Measurements from ENCODE around the gene ARHGAP27. TPM values are rescaled to one million over a fixed set of nuclear protein-coding genes. Genes with fewer than 3 reads are reported as not detected.
A peak's percentile ranks its signal among the peaks of the same experiment; 100 is the strongest.

The ARHGAP27 gene
- total RNA-seq, 2 experiments from 2014 or later, result 37.8 to 40.9 TPM

DNA sequence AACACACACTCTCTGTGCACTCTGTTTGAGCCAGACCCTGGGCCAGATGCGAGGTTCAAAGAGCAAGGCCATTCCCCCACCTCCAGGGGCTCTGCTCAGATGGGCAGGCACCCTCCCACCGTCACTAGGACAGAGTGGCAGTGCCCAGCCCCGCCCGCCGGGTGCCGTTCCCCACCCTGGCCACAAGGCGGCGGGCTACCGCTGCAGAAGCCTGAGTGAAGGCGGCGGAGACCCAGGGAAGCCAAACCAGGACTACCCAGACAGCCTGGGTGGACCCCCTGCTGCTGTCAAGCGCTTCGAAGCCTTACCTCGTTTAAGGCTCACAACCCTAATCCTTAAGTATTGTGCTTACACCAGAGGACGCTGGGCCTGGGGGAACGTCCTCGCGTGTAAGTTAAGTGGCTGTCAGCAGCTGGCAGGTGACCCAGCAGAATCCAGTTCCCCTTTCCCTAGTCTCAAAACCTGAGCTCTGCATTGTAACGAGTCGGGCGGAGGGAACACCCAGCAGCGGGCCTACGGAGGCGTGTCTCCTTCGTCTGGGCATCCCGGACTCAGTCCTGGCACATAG is 4.5 kb downstream of the ARHGAP27 start:
- TF ChIP-seq, protein P1, sequence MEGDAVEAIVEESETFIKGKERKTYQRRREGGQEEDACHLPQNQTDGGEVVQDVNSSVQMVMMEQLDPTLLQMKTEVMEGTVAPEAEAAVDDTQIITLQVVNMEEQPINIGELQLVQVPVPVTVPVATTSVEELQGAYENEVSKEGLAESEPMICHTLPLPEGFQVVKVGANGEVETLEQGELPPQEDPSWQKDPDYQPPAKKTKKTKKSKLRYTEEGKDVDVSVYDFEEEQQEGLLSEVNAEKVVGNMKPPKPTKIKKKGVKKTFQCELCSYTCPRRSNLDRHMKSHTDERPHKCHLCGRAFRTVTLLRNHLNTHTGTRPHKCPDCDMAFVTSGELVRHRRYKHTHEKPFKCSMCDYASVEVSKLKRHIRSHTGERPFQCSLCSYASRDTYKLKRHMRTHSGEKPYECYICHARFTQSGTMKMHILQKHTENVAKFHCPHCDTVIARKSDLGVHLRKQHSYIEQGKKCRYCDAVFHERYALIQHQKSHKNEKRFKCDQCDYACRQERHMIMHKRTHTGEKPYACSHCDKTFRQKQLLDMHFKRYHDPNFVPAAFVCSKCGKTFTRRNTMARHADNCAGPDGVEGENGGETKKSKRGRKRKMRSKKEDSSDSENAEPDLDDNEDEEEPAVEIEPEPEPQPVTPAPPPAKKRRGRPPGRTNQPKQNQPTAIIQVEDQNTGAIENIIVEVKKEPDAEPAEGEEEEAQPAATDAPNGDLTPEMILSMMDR (IDR thresholded peaks at IDR 0.05), result peak; percentile 99
- peaks cover 6% of the 10 kb centered on the region for H3K27me3 Mint-ChIP-seq
- H3K36me3 Mint-ChIP-seq (ENCODE audit: low read depth), result no peaks in the 10 kb centered on the region
- DNase-seq (peak; percentile 86), ATAC-seq (peak; percentile 73)
- no peak overlapping the region for H3K27ac Mint-ChIP-seq
- peak overlapping the region; percentile 26 for H3K4me3 Mint-ChIP-seq
- H3K4me1 Mint-ChIP-seq (ENCODE audit: low read depth), result peaks cover 14% of the 10 kb centered on the region
- ChIA-PET POLR2A (interaction anchor here (0.6 kb wide), 3 partner anchors 41 to 264 kb away, joined by 3 read pairs; no protein-coding TSS in a partner anchor), CTCF (interaction anchor here (0.7 to 1.9 kb wide), 15 partner anchors 9 to 279 kb away, joined by 3 to 7 read pairs (median 3); no protein-coding TSS in a partner anchor)
- H3K9me3 Mint-ChIP-seq, result no peaks in the 10 kb centered on the region
- intact Hi-C loops (cut with micrococcal nuclease), result no loop called here

DNA sequence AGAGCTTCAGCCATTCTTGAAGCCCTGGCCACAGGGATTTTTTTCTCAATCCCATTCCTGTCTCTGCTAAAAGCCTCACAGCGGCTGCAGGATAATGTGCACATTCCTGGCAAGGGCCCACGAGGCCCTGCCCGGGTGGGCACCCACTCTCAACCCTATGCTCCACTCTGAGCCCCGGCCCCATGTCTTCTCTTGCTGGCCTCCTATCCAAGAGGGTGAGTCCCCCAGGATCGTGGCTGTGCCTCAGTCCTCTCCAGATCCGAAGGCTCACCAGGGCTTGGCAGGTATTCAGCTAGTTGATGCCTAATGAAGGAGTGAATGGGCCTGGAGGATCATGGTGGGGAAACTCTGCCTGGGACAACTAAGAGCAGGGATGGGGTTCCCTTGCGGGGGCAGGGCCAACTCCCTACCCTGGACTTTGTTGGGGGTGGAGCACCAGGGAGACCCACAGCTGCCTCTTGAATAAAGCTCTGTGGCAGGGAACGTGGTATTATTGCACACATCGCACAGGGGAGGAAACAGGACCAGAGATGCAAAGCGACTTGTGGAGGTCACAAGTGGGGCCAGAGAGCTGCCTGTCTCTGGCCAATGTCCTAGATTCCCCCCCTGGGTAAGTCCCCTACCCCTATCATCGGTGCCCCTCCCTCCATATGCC is 5.4 kb downstream of the ARHGAP27 start:
- no peak overlapping the region for H3K27ac Mint-ChIP-seq
- intact Hi-C loops (cut with micrococcal nuclease), result no loop called here

DNA sequence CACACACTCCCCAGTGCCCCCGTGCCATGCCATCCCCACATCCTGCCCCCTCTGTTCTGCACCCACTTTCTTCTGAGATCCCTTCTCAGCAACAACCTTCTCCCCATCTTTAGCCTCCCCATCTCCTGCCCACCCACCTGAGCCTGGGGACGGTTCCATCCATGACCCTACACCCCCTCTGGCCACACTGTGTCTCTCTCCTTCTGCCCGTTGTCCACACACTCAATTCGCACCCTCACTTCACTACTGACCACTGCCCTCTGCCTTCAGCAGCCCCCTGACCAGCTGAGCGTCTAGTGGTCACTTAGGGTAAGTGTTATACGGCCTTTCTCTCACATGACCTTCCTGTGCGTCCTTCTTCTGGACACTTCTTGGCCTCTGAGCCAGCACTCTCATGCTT is 6.1 kb downstream of the ARHGAP27 start:
- Mint-ChIP-seq H3K9me3 (no peaks in the 10 kb centered on the region), H3K4me3 (no peak overlapping the region), H3K27ac (no peak overlapping the region), H3K4me1 (ENCODE audit: low read depth) (peaks cover 14% of the 10 kb centered on the region), H3K36me3 (ENCODE audit: low read depth) (no peaks in the 10 kb centered on the region), H3K27me3 (peaks cover 6% of the 10 kb centered on the region)
- no peak for ATAC-seq
- ChIA-PET POLR2A (interaction anchor here (2.4 kb wide), 1 partner anchor 15 kb away, joined by 11 read pairs; no protein-coding TSS in a partner anchor), CTCF (interaction anchor here (0.6 to 1.2 kb wide), 2 partner anchors 21 to 103 kb away, joined by 3 read pairs; no protein-coding TSS in a partner anchor)
- TF ChIP-seq, protein P1 (IDR thresholded peaks at IDR 0.05), result no peak
- intact Hi-C loops (cut with micrococcal nuclease), result no loop called here
- DNase-seq, result no peak

More for the DNA sequence above, 5.4 kb downstream of the ARHGAP27 start:
- ATAC-seq (no peak), DNase-seq (no peak)
- TF ChIP-seq, protein P1 (IDR thresholded peaks at IDR 0.05), result no peak
- H3K36me3 Mint-ChIP-seq (ENCODE audit: low read depth), result no peaks in the 10 kb centered on the region
- ChIA-PET CTCF (interaction anchor here (0.6 to 1.9 kb wide), 6 partner anchors 9 to 201 kb away, joined by 3 to 6 read pairs (median 4); no protein-coding TSS in a partner anchor), POLR2A (interaction anchor here (0.6 to 2.4 kb wide), 2 partner anchors 16 to 40 kb away, joined by 3 to 11 read pairs; no protein-coding TSS in a partner anchor)
- peaks cover 14% of the 10 kb centered on the region for H3K4me1 Mint-ChIP-seq (ENCODE audit: low read depth)
- peaks cover 6% of the 10 kb centered on the region for H3K27me3 Mint-ChIP-seq
- no peaks in the 10 kb centered on the region for H3K9me3 Mint-ChIP-seq
- H3K4me3 Mint-ChIP-seq, result no peak overlapping the region

DNA sequence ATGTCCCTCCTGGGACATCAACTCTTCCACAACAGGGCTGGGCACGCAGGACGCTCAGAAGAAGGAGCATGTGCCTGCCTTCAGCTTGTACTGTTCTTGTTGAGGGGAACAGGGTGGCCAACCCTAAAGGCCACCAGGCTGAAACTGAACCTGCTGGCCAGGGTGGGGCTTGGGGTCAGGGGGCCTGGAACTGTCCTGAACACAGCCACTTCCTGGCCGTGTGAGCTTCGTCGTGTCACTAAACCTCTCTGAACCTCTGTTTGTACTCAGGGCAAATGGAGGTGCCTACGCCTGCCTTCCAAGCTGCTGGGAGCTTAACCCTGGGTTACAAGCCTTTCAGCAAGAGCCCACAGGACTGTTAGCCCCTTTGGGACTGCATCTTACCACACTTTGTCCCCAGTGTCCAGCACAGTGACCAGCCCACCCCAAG is 6.7 kb downstream of the ARHGAP27 start:
- Mint-ChIP-seq H3K27ac (no peak overlapping the region), H3K36me3 (ENCODE audit: low read depth) (no peaks in the 10 kb centered on the region), H3K4me1 (ENCODE audit: low read depth) (peaks cover 14% of the 10 kb centered on the region), H3K4me3 (no peak overlapping the region), H3K9me3 (no peaks in the 10 kb centered on the region), H3K27me3 (peaks cover 6% of the 10 kb centered on the region)
- DNase-seq, result no peak
- ATAC-seq, result no peak
- ChIA-PET CTCF (interaction anchor here (1.2 kb wide), 1 partner anchor 22 kb away, joined by 3 read pairs; no protein-coding TSS in a partner anchor), POLR2A (interaction anchor here (2.4 kb wide), 1 partner anchor 15 kb away, joined by 11 read pairs; no protein-coding TSS in a partner anchor)
- TF ChIP-seq, protein P1 (IDR thresholded peaks at IDR 0.05), result no peak
- intact Hi-C loops (cut with micrococcal nuclease), result no loop called here

Data from activated CD8-positive, alpha-beta T cell treated with anti-CD3 and anti-CD28 coated beads for 36 hours (primary cell).